NCI-H2081 treated with DMSO at 0.1 percent for 48 hours (cell line): ENCODE data around the gene KCNMA1.
A peak's percentile ranks its signal among the peaks of the same experiment; 100 is the strongest.

Experiments
- DNase-seq: peaks from one replicate; lab custom pipeline; 2025; lab: John Stamatoyannopoulos, UW

Gene KCNMA1

DNA sequence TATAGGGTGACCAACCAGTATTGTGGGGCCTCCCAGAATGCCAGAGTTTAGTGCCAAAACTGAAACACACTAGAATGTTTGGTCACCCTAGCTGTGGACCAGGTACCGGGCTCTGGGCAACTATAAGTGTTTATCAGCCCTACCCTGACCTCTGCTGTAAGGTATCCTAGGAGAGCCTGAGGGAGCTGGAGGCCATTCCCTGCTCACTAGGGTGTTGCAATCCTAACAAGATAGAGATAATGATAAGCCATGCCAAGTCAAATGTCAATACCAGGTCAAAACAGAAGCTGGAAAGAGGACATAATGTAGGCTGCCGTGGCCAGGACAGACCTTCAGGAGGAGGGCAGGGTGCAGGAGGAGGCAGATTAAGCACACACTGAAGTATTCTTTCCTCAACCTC is 151.8 kb downstream of the KCNMA1 start:
- no peak for DNase-seq

- no peak for DNase-seq
Observed at GRCh38 chr10:77482072-77482471, 155.5 kb downstream of the KCNMA1 start.

DNA sequence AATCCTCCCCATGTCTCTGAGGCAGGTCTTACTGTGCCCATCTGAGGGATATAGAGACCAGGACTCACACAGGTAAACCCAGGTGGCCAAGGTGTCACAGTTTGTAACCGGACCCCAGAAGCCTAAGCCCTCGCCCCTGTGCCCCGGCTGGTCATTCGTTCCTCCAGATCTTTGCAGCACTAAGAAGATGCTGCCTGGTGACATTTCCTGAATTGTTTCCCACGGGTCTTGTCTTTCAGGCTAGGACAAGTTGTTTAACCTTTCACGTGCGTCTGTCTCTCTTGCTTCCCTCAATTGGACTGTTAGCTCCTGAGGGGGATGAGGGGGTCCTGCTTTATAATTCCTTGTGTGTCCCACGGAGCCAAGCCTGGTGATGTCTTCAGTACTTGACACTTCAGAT is 158.0 kb downstream of the KCNMA1 start:
- DNase-seq, result no peak

DNA sequence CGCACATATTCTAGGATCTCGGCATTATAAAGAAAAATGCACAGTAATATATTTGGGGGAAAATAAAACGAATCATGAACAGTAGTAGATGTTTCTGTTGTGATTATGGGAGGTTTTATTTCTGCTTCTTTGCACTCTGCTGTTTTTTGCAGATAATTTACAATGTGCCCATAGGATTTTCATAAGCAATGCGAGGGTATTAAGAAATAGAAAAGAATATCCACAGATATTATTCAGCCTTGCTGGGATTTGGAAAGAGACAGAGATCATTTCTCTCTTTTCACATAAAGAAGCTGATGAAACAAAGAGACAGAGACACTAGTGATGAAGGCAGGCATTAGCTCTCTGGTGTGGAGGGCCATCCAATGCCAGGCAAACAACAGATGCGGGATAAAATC is 158.6 kb downstream of the KCNMA1 start:
- DNase-seq, result no peak

DNA sequence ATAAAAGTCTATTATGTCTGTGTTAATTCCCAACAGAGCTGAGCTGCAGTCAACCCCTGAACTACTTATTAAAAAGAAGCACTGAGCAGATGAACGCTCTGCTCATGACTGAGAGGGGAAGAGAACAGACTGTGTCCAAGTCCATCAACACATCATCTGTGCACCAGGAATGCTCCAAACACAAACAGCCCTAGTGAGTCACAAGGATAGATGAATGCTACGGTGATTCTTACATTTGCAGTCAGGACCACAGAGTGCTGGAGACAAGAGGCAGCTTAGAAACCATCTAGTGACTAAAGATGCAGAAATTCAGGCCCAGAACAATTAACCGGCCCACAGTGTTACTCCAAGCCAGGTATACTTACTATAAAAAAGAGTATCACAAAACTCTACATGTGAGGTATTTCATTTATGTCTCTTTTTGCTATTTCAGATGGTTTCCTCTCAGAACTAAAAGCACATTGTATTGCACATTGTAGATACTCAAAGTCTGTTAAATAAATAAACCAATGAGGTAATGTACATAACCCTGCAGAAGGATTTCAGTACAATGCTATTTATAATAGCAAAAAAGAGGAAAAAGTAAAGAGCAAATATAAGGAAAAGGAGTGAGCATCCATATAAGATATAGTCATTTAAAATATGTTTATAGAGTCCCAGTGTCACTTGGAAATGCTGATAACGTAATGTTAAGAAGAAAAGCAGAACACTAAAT is 159.2 kb downstream of the KCNMA1 start:
- no peak for DNase-seq

DNA sequence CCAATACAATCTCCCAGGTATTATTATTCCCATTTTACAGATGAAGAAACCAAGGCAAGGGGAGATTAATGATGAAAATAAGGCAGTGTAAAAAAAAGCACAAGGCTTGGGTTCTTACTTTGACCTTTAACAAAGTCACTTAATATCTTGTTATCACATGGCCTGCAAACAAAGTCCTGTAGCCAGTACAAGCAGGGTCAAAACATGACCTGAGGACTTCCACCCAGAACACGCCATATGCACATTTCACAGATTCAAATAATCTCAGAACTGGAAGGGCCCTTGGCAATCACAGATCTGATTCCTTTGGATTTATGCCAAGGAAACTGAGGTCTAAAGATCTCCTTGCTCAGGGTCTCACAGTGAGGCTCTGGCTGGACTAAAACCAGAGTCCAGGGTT is 162.1 kb downstream of the KCNMA1 start:
- no peak for DNase-seq

GRCh38 chr10:77474939-77475338 is 162.7 kb downstream of the KCNMA1 start:
- DNase-seq, result no peak

GRCh38 chr10:77474386-77474785 is 163.2 kb downstream of the KCNMA1 start:
- no peak for DNase-seq

DNA sequence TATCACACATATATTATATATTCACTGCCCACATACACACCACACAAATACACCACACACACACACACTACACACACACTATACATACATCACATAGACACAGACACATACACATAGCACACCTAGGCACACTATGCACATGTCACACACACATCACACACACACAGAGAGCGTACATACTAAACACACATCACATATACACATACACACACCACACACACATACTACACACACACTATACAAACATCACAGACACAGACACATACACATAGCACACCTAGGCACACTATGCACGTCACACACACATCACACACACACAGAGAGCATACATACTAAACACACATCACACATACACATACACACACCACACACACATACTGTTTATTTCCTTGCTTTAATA is 165.5 kb downstream of the KCNMA1 start:
- DNase-seq, result no peak

GRCh38 chr10:77471069-77471536 is 166.5 kb downstream of the KCNMA1 start:
- DNase-seq, result no peak

GRCh38 chr10:77467422-77467963 is 170.1 kb downstream of the KCNMA1 start:
- no peak for DNase-seq

- DNase-seq, result no peak
Observed at GRCh38 chr10:77463967-77464745, 173.5 kb downstream of the KCNMA1 start.

- no peak for DNase-seq
Observed at GRCh38 chr10:77463499-77463898, 174.1 kb downstream of the KCNMA1 start.

DNA sequence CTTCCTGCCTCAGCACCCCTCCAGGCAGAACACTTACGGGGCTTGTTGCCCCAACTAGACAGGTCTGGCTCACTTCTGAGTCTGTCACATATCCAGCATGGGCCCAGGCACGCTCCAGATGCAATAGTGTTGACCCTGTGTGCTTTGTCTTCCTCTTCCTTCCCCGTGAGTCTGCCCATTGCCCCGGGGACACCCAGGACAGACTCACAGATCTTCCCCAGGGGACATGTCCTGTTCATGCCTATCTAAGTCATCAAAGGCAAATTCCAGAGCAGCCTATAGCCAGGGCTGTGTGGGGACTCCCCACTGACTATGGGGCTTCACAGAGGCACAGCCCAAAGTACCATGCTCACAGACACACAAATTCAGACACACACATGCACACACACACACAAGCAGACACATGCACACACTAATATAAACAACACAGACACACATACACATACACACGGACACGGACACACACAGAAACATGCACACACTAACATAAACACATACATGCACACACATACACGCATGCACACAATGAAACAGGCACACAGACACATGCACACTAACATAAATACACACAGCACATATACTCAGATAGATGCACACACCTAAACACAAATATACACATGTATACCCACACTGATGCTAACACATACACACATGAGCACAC is 175.8 kb downstream of the KCNMA1 start:
- DNase-seq, result no peak

- DNase-seq, result no peak
Observed at GRCh38 chr10:77459905-77460304, 177.7 kb downstream of the KCNMA1 start.

DNA sequence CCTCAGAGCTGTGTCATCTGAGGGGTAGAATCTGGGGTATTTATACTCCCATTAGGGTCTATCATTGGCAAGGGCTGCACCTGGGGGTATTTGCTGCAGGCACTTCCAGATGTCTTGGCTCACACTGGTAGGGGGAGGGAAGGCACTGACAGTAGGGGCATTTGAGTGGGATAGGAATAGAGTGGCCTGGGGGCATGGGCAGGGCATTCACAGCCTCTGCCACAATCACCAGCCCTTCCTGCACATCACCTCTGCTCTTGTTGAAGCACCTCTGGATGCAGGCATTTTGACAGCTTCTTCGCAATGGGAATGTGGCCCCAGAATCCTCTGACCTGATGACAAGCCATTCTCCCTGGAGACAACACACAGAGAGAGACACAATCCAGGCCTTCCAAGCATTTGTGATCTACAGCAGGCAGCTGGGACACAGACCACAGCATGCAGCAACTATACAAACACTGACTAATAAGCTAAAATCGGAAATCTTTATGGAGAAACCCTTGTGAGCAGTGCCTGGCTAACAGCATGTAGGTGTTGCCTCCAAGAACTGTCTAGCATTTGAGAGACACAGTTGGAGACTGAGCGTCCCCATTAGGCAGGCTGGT is 178.5 kb downstream of the KCNMA1 start:
- no peak for DNase-seq

DNA sequence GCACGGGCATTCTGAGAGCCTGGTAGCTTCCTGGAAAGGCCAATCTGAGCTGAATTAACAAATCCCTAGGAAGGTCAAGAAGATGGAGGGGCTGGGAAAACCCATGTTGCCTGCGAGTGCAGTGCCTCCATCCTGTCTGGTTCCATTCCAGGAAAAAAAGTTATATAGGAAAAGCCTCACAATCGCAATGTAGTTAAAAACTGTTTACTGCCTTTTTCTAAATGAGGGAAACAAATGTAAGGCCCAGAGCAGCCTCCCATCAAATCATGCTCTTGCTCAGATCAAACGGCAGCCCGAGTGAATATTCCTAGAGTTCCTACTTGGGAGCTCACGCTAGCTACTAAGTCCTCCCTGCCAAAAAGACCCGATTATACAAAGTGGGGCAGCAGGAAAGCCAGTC is 179.9 kb downstream of the KCNMA1 start:
- DNase-seq, result no peak

DNA sequence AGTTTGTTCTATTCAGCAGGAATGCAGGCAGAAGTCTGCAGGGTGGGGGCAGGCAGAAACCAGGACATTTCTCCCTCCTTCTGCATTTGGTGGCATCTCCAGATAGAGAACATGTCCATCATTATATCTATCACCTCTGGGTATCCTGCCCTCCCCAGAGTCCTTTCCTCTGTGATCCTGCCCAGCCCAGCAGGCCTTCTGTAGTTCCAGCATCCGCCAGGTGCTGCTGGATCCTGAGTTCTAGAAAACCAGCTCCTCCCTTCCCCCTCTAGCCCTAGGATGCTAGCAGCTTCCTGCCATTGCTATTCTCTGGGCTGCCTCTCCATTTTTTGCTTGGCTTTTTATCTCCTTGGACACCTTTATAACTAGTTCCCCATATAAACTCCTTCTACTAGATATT is 180.3 kb downstream of the KCNMA1 start:
- DNase-seq, result no peak

DNA sequence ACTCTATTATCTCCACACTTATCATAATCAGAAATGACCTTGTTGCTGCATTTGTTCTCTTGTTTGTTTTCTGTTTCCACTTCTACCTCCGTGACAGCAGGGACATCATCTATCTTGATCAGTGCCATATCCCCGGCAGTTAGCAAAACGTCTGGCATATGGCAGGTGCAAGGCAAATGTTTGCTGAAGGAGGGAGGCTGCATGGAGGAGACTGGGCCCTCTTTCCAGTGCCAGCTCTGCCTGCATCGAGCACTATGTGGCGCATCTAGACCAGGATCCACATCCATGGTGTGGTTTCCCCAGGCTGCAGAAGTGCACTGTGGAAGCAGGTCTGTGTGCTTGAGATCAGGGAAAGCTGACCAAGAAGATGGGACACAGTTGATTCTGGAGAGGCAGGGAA is 181.2 kb downstream of the KCNMA1 start:
- peak; percentile 36 for DNase-seq

DNA sequence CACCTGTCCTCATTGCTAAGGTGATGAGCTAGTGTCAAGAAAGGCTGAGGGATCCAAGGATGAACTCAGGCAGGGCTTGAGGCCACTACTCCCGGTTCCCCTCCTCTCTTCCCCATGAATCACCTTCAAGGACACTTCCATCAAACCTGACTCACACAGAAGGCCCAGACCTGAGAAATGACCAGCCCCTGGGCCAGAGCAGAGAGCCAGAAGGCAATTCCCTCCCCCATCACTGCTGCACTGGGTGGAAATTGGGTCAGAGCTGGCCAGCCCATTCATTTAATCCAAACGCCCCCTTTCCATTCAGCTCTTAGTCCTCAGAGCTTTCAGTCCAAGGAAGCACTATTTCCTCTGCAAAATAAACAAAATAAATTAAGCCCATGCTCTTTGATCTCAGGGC is 182.0 kb downstream of the KCNMA1 start:
- DNase-seq, result no peak

GRCh38 chr10:77452952-77453564 is 184.6 kb downstream of the KCNMA1 start:
- DNase-seq, result no peak

GRCh38 chr10:77451886-77452285 is 185.7 kb downstream of the KCNMA1 start:
- no peak for DNase-seq
